Keratinocyte (primary cell): ENCODE data around the gene CARMIL1. TPM values are rescaled to one million over a fixed set of nuclear protein-coding genes. Genes with fewer than 3 reads are reported as not detected.

Experiments
- DNase-seq: peaks from one replicate; pipeline ENCODE4 v3.0.0-alpha.2; 2011; ENCODE audit warnings: low read depth, missing footprints, low spot score
- FAIRE-seq: peaks from 2 replicates; lab custom pipeline; 2011; peaks lifted over from hg19 to GRCh38; lab: Jason Lieb, UNC
- H2AFZ ChIP-seq: 2 replicates; pipeline ENCODE4 v1.6.0; 2012; ENCODE audit warnings: low read length, control low read depth, inconsistent platforms; ENCODE audit not compliant: control insufficient read depth
- H3K27ac ChIP-seq: 2 replicates; pipeline ENCODE4 v1.5.1; 2011; ENCODE audit warnings: low read length; ENCODE audit not compliant: control insufficient read depth, insufficient read depth
- H3K27me3 ChIP-seq: 3 replicates; pipeline ENCODE4 v1.6.0; 2011; ENCODE audit warnings: low read length; ENCODE audit not compliant: control insufficient read depth, insufficient read depth; ENCODE audit errors: extremely low read depth
- H3K36me3 ChIP-seq, 2 experiments: 2 replicates in 1 of 2; 3 replicates in 1 of 2; pipeline ENCODE4 v1.5.1; 2011; ENCODE audit warnings: low read length in 2 of 2, mild to moderate bottlenecking in 1 of 2; ENCODE audit not compliant: control insufficient read depth in 2 of 2, insufficient read depth in 2 of 2; ENCODE audit errors: extremely low read depth in 1 of 2
- H3K4me1 ChIP-seq: 3 replicates; pipeline ENCODE4 v1.5.1; 2011; ENCODE audit warnings: low read length; ENCODE audit not compliant: control insufficient read depth, insufficient read depth; ENCODE audit errors: extremely low read depth
- H3K4me2 ChIP-seq: 3 replicates; pipeline ENCODE4 v1.6.0; 2011; ENCODE audit warnings: low read depth, low read length; ENCODE audit not compliant: control insufficient read depth, insufficient read depth; ENCODE audit errors: extremely low read depth
- H3K4me3 ChIP-seq, 3 experiments: fragments of 200-600 bp in 1 of 3; sonication (generic) in 1 of 3; 2 replicates in 2 of 3; 3 replicates in 1 of 3; pipeline ENCODE4 v1.5.1; 2011 to 2016; ENCODE audit warnings: low read length in 3 of 3, mild to moderate bottlenecking in 3 of 3, control low read depth in 2 of 3, inconsistent platforms in 1 of 3, low read depth in 1 of 3, mixed read lengths in 1 of 3, mixed run types in 1 of 3, moderate library complexity in 1 of 3; ENCODE audit not compliant: control insufficient read depth in 2 of 3, insufficient read depth in 2 of 3; ENCODE audit errors: extremely low read depth in 1 of 3
- H3K79me2 ChIP-seq: 2 replicates; pipeline ENCODE4 v1.6.0; 2012; ENCODE audit warnings: low read length; ENCODE audit not compliant: control insufficient read depth, insufficient read depth
- H3K9ac ChIP-seq: 3 replicates; pipeline ENCODE4 v1.6.0; 2011; ENCODE audit warnings: low read length; ENCODE audit not compliant: control insufficient read depth, insufficient read depth; ENCODE audit errors: extremely low read depth
- H3K9me1 ChIP-seq: 3 replicates; pipeline ENCODE4 v1.6.0; 2011; ENCODE audit warnings: low read length; ENCODE audit not compliant: control insufficient read depth, insufficient read depth; ENCODE audit errors: extremely low read depth
- H3K9me3 ChIP-seq: 2 replicates; pipeline ENCODE4 v1.5.1; 2012; ENCODE audit warnings: low read depth, low read length; ENCODE audit not compliant: control insufficient read depth
- H4K20me1 ChIP-seq: 3 replicates; pipeline ENCODE4 v1.6.0; 2011; ENCODE audit warnings: low read length; ENCODE audit not compliant: control insufficient read depth, insufficient read depth; ENCODE audit errors: extremely low read depth
- CTCF ChIP-seq, 3 experiments: IDR thresholded peaks in 1 of 3; conservative IDR thresholded peaks in 1 of 3; optimal IDR thresholded peaks in 1 of 3; 2 replicates in 2 of 3; 3 replicates in 1 of 3; pipeline versions ENCODE3 to v1.5.1; 2011; ENCODE audit warnings: low read length in 3 of 3, mild to moderate bottlenecking in 3 of 3, moderate library complexity in 2 of 3, control low read depth in 1 of 3, inconsistent platforms in 1 of 3; ENCODE audit not compliant: insufficient read depth in 2 of 3; ENCODE audit errors: extremely low read depth in 1 of 3
- EZH2 ChIP-seq: IDR thresholded peaks from one replicate; pipeline ENCODE4 v1.6.1; 2012; ENCODE audit warnings: inconsistent platforms, mild to moderate bottlenecking, low read length, moderate library complexity
- dilution Hi-C: fragments of 300-500 bp; cut with MboI; formaldehyde crosslinking; loops from one replicate; pipeline ENCODE4 v1.7.0; 2020; ENCODE audit warnings: low sequenced_read_pairs; ENCODE audit not compliant: extremely low pct_ligation_motif_present
- polyA plus RNA-seq, 5 experiments: library from polyadenylated mRNA; depleted of rRNA in 3 of 5; stranded (reverse) in 3 of 5; stranded (forward) in 1 of 5; unstranded in 1 of 5; fragments of >200 nt; gene quantifications; 1 replicate in 1 of 5; 2 replicates in 3 of 5; 3 replicates in 1 of 5; pipeline versions ENCODE4 v1.2.1 to v1.2.3, GENCODE V29; 2011 to 2012; ENCODE audit warnings: missing spikeins in 2 of 5, low read depth in 1 of 5, low replicate concordance in 1 of 5

The CARMIL1 gene
- polyA plus RNA-seq, 1 donor (not counting 4 experiments of a cell fraction or from before 2014, with no cell fraction given) = 18.9 TPM

- no peak overlapping the region for H3K4me2 ChIP-seq
- dilution Hi-C loops = no loop called here
- H3K79me2 ChIP-seq = peaks cover 21% of the 10 kb centered on the region
- DNase-seq (no peak), FAIRE-seq (no peak)
- H3K9ac ChIP-seq = no peak overlapping the region
- no peaks in the 10 kb centered on the region for H3K9me3 ChIP-seq
- H3K27me3 ChIP-seq = no peaks in the 10 kb centered on the region
- H3K9me1 ChIP-seq = no peaks in the 10 kb centered on the region
- TF ChIP-seq EZH2 (no peak), CTCF (optimal IDR thresholded peaks at IDR 0.05 in 1 of 3, IDR thresholded peaks at IDR 0.05 in 1 of 3, conservative IDR thresholded peaks at IDR 0.05 in 1 of 3; ENCODE audit: extremely low read depth in 1 of 3, insufficient read depth in 2 of 3, low read length in 3 of 3) (no peak)
- H2AFZ ChIP-seq = no peak overlapping the region
- H4K20me1 ChIP-seq = no peaks in the 10 kb centered on the region
- H3K4me3 ChIP-seq = no peak overlapping the region
- no peaks in the 10 kb centered on the region for H3K36me3 ChIP-seq
- peaks cover 18% of the 10 kb centered on the region for H3K4me1 ChIP-seq
- H3K27ac ChIP-seq = no peak overlapping the region
Measured at GRCh38 chr6:25277386-25277785, 1.8 kb upstream of the CARMIL1 start.

GRCh38 chr6:25277857-25278256 lies 1.3 kb upstream of the CARMIL1 start:
- peak overlapping the region in 2 of 3 experiments; percentile 96 to 98 for H3K4me3 ChIP-seq
- H3K9me1 ChIP-seq = no peaks in the 10 kb centered on the region
- no peaks in the 10 kb centered on the region for H3K9me3 ChIP-seq
- dilution Hi-C loops = no loop called here
- H3K9ac ChIP-seq = peak overlapping the region; percentile 93
- DNase-seq = no peak
- FAIRE-seq = no peak
- no peaks in the 10 kb centered on the region for H3K36me3 ChIP-seq
- H3K27ac ChIP-seq = peak overlapping the region; percentile 91
- H3K79me2 ChIP-seq = peaks cover 25% of the 10 kb centered on the region
- TF ChIP-seq EZH2 (no peak), CTCF (optimal IDR thresholded peaks at IDR 0.05 in 1 of 3, IDR thresholded peaks at IDR 0.05 in 1 of 3, conservative IDR thresholded peaks at IDR 0.05 in 1 of 3; ENCODE audit: extremely low read depth in 1 of 3, insufficient read depth in 2 of 3, low read length in 3 of 3) (no peak)
- no peaks in the 10 kb centered on the region for H4K20me1 ChIP-seq
- H3K27me3 ChIP-seq = no peaks in the 10 kb centered on the region
- H3K4me1 ChIP-seq = peaks cover 18% of the 10 kb centered on the region
- H3K4me2 ChIP-seq = peak overlapping the region; percentile 93
- no peak overlapping the region for H2AFZ ChIP-seq
